SIG-M5 treated with dmso at 0.1 percent for 504 hours (cell line): ENCODE measurements around the gene ZMYM1.
"Not testable (repeated sequence)": the region's sequence is repeated elsewhere in the genome, so short reads cannot be mapped to it uniquely, and the experiment has no call there.

Experiments used
- DNase-seq: peaks from one replicate; lab custom pipeline; 2025; ENCODE audit not compliant: unreplicated experiment; lab: John Stamatoyannopoulos, UW

ZMYM1 gene

DNA sequence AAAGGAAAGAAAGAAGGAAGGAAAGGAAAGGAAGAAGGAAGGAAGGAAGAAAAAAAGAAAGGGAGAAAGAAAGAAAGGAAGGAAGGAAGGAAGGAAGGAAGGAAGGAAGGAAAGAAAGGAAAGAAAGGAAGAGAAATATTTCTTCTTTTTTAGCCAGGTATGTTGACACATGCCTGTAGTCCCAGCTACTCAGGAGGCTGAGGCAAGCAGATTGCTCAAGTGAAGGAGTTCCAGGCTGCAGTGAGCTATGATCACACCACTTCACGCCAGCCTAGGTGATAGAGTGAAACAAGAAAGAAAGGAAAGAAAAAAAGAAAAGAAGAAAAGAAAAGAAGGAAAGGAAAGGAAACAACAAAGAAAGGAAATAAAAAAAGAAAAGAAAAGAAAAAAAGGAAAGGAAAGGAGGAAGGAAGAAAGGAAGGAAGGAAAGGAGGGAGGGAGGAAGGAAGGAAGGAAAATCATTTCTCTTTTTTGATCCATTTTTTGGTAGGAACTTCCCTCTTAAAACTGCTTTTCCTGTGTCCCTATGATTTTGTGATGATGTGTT lies 5.8 kb upstream of the ZMYM1 start:
- no peak for DNase-seq

- DNase-seq, result not testable (repeated sequence)
Measured at GRCh38 chr1:35076426-35076825, 2.8 kb upstream of the ZMYM1 start.

DNA sequence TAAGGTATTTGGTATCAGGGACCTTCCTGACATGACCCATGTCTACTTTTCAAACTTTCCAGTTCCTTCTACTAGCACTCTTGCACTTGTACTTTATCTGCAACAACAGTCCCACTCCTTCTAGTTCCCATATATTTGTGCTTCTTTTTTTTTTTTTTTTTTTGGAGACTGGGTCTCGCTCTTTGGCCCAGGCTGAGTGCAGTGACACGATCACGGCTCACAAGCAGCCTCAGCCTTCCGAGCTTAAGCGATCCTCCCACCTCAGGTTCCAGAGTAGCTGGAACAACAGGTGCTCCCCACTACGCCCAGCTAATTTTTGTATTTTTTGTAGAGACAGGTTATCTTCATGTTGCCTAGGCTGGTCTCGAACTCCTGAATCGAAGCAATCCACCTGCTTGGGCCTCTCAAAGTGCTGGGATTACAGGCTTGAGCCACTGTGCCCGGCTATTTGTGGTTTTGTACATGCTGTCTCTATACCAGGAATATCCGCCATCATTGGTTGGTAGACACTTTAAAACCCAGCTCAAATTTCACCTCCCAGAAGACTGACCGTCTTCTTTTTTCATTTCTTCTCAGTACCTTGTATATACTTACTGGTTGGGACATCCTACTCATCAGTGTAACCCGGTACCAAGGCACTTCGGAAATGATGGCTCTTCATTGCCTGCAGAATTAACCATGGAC lies 1.1 kb downstream of the ZMYM1 start:
- DNase-seq, result no peak

GRCh38 chr1:35085421-35085820 lies 6.2 kb downstream of the ZMYM1 start:
- no peak for DNase-seq

DNA sequence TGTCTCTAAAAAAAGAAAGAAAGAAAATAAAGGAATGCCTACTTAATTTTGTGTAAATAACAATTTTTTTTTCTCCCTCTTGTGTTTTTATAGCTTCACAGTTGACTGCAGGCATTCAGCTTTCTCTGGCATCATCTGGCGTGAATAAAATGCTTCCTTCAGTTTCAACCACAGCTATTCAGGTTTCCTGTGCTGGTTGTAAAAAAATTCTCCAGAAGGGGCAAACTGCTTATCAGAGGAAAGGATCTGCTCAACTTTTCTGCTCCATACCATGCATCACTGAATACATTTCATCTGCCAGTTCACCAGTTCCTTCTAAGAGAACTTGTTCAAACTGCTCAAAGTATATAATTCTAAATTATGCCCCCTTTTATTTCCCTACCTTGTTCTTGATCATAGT lies 18.0 kb downstream of the ZMYM1 start:
- DNase-seq, result no peak

DNA sequence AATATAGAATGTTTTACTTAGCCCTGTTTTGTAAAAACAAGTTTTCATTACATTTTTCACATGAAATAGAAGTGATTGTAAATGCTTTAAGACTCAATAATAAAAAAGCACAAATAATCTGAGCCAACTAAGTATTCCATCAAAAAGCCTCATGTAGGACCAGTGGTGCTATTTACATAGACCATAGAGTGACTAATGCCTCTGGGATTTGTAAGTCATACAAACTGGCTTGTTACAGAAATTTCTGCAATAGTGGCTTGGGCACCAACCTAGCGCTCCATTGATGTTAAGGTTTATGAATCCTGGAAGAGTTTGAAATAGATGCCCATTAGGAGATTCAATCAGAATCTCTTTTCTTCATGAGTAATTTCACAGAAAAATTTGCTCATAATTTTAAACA lies 31.9 kb downstream of the ZMYM1 start:
- DNase-seq, result no peak

GRCh38 chr1:35112668-35113067 lies 33.5 kb downstream of the ZMYM1 start:
- DNase-seq, result no peak

DNA sequence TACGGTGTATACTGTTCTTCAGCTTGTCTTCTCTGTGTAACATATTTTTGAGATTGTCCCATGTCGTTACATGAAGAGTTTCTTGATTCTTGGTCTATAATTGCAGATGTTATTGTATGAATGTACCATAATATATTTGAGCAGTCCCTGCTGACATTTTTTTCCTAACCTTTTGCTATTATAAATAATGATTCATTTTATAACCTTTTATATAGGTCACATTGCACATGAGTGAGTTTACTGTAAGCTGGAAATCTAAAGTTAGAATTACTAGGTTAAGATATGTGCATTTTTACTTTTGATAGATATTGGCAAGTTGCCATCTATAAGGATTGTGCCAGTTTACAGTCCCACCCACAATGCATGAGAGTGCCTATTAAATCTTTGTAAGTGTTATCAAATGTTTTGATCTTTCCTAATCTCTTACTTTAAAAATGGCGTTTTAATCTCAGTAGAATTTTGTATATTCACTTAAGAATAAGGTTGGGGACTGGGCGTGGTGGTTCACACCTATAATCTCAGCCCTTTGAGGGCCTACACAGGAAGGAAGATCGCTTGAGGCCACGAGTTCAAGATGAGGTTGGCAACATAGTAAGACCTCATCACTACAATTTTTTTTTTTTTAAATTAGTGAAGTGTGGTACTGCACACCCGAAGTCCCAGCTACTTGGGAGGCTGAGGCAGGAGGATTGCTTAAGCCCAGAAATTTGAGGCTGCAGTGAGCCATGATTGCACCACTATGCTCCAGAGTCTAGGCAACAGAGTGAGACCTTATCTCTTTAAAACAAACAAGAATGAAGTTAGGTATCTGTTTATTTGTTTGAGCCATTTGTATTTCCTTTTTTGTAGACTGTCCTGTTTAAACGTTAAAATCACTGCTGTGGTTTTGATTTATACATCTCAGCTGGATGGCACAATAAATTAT lies 36.5 kb downstream of the ZMYM1 start:
- no peak for DNase-seq

DNA sequence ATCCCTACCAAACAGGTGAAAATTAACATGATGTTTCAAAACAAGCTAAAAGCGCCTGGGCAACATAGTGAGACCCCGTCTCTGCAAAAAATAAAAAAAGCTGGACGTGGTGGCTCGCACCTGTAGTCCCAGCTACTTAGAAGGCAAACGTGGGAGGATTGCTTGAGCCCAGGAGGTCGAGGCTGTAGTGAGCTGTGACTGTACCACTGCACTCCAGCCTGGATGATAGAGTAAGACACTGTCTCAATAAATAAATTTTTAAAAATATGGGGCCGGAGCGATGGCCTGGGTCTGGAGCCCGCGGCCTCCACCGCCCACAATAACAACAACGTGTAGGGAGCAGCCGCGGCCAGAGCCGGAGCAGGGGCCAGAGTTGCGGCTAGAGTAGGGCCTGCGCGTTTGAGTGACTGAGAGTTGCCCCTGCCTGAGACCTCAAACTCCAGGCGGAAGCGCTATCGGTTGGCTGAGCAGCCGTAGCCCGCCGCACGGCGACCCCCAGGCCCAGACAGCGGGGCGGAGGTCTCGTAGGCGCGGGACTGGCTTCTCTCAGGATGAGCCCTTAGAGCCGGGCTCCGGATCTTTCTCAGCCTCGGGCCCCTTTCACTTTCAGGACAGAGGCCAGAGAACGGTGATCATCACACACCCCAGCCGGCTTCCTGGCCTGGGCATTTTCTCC lies 41.4 kb downstream of the ZMYM1 start:
- no peak for DNase-seq

GRCh38 chr1:35122311-35122710 lies 43.1 kb downstream of the ZMYM1 start:
- no peak for DNase-seq

DNA sequence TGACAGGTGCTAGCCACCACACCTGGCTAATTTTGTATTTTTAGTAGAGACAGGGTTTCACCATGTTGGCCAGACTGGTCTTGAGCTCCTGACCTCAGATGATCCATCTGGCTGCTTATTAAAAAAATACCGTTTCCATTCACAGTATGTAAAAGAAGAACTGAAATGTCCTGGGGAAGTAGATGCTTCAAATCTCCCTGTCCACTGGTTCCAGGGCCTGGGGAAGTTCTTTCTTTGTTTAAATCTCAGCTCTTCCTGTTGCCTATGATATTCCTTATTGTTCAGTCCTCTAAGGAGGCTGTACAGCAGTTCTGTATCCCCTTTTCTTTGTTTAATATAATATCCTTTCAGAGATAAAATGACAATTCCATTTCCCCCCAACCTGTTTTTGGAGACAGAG lies 47.4 kb downstream of the ZMYM1 start:
- no peak for DNase-seq

DNA sequence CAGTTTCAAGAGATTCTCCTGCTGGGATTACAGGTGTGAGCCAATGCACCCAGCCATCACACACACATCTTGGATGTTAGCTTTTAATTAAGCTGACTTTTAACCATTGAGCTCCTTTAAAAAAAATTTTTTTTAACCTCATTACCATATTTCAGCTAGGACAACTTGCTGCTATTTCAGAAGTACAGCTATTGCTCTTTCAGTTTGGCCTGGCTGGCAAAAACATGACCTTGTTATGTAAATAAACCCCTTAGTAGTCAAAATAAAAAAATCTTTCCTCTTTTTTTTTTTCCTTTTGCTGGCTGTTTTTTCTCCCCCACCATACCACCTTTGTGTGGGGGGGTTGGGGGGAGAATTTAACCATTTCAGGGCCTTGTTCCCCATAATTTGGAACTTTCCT lies 49.9 kb downstream of the ZMYM1 start:
- DNase-seq, result no peak

GRCh38 chr1:35136780-35137179 lies 57.6 kb downstream of the ZMYM1 start:
- DNase-seq, result no peak

DNA sequence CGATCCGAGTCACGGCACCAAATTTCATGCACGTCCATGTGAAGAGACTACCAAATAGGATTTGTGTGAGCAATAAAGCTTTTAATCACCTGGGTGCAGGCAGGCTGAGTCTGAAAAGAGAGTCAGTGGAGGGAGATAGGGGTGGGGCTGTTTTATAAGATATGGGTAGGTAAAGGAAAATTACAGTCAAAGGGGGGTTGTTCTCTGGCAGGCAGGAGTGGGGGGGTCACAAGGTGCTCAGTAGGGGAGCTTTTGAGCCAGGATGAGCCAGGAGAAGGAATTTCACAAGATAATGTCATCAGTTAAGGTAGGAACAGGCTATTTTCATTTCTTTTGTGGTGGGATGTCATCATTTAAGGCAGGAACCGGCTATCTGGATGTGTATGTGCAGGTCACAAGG lies 58.4 kb downstream of the ZMYM1 start:
- DNase-seq, result not testable (repeated sequence)

GRCh38 chr1:35142294-35142693 lies 63.1 kb downstream of the ZMYM1 start:
- DNase-seq, result not testable (repeated sequence)

DNA sequence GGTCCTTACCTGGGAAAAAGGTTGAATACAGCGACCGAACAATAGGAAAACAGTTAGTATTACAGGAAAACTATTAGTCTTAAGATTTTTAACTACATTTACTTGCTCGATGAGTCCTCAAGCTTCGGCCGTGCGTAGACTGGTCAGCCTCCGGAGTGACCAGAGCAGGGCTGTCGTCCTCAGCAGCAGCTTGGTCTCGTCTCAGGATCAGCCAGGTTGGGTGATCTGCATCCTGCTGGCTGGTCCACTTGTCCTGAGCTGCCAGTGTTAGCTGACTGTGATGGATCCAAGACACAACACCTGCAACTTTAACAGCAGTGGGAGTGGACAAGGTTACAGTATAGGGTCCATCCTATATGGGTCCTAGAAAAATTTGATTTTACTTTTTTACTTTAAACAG lies 63.5 kb downstream of the ZMYM1 start:
- DNase-seq, result not testable (repeated sequence)

DNA sequence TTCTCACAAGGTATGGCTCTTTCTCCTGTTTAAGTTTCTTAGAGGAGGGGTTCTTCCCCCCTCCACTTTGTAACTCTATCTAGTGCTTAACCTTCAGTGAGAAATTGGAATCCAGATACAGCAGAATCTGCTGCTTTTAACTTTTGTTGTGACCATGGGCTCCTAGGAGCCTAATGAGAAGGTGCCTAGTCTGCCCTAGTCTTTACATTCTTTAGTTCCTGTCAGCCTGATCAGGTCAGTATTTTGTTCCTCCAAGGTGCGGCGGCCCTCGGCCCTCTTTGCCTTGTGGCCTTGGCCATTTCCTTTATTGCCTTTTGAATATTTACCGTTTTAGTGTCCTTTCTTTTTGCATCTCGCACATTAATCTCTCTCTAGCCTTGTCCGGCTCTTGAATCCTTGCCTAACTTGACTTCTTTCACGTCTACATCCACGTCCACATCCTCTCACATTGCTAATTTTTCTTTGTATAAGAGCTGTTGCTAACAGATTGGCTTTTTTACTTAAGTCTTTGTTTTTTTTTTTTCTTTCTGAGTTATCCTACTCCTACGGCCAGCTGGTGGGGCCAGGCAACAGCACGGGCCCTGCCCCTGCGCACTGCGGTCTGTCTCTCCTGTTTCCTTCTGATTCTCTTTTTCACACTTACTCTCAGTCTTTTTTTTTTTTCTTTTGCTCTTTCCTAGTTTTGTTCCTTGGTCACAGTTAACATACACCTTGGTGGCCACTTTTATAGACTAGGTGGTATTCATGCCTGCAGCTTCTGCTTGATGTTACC lies 64.7 kb downstream of the ZMYM1 start:
- DNase-seq, result no peak

DNA sequence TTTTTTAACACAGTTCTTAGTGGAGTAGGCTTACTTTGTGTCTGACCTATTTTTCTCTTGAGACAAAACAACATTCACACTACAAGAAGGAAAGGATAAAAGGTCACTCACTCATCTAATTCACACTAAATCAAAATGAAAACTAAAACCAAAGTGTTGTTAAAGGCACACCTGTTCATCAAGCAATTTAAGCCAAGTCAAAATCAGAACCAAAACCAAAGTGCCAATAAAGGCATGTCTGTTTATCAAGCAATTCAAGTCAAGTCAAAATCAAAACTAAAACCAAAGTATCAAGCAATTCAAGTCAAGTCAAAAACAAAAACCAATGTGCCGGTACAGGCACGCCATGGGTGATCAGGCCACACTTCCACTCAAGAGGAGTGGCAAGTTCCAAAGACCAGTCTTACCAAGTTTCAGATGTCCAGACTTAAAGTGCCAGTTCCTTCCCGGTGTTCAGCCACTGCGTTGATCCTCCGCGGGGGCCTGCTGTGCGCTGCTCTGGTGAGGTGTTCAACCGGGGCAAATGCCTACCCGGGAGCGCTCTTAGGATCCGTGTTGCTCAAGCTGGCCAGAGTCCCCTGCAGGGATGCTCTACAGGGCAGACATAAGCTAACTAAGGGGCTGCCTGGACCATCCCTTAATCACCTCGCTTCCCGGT lies 66.8 kb downstream of the ZMYM1 start:
- DNase-seq, result not testable (repeated sequence)

GRCh38 chr1:35151220-35151619 lies 72.0 kb downstream of the ZMYM1 start:
- DNase-seq, result no peak

GRCh38 chr1:35164893-35165292 lies 85.7 kb downstream of the ZMYM1 start:
- DNase-seq, result no peak
